Measurements from ENCODE around the gene GUCD1. TPM values are rescaled to one million over a fixed set of nuclear protein-coding genes. Genes with fewer than 3 reads are reported as not detected.

The GUCD1 gene
- total and polyA plus RNA-seq, 2 of the 13 experiments (the other 11 are each of a cell fraction or from before 2014, with no cell fraction given), result 128 to 245 TPM

GRCh38 chr22:24525416-24526037, 29.4 kb downstream of the GUCD1 start (continued):
- no peak for TF ChIP-seq THAP9 (CRISPR knock-in tag; IDR thresholded peaks at IDR 0.05; ENCODE audit: borderline replicate concordance)
- no peak for TF ChIP-seq ZKSCAN5 (CRISPR knock-in tag; IDR thresholded peaks at IDR 0.05)
- TF ChIP-seq ZNF333 (CRISPR knock-in tag; IDR thresholded peaks at IDR 0.05; ENCODE audit: borderline replicate concordance), result no peak
- TF ChIP-seq MTA3 (CRISPR knock-in tag; IDR thresholded peaks at IDR 0.05), result no peak
- TF ChIP-seq ZNF775 (CRISPR knock-in tag; IDR thresholded peaks at IDR 0.05; ENCODE audit: borderline replicate concordance), result no peak
- TF ChIP-seq ZFP36L2 (CRISPR knock-in tag; IDR thresholded peaks at IDR 0.05), result no peak
- no peak for TF ChIP-seq AHR (CRISPR knock-in tag; IDR thresholded peaks at IDR 0.05)
- TF ChIP-seq MLXIP (CRISPR knock-in tag; IDR thresholded peaks at IDR 0.05; ENCODE audit: borderline replicate concordance), result no peak
- TF ChIP-seq HDAC2 (CRISPR knock-in tag; IDR thresholded peaks at IDR 0.05), result peak; percentile 94
- TF ChIP-seq SOX13 (IDR thresholded peaks at IDR 0.05), result no peak
- peak in 1 of 2 experiments; percentile 82; a peak in 2 of 4 replicates for TF ChIP-seq SOX13 (CRISPR knock-in tag; conservative IDR thresholded peaks at IDR 0.05 in 1 of 2, IDR thresholded peaks at IDR 0.05 in 1 of 2)
- peak; percentile 95 for TF ChIP-seq FOSL1 (CRISPR knock-in tag; IDR thresholded peaks at IDR 0.05; ENCODE audit: borderline replicate concordance)
- no peak for TF ChIP-seq DDIT3 (CRISPR knock-in tag; IDR thresholded peaks at IDR 0.05)
- no peak for TF ChIP-seq REST (IDR thresholded peaks at IDR 0.05; ENCODE audit: borderline replicate concordance in 1 of 2, low read depth in 1 of 2, low read length in 2 of 2)
- no peak for TF ChIP-seq ZSCAN30 (CRISPR knock-in tag; IDR thresholded peaks at IDR 0.05)
- TF ChIP-seq RAD21 (CRISPR knock-in tag; IDR thresholded peaks at IDR 0.05), result peak; percentile 96
